DOHH2 (cell line): ENCODE results near the gene STK32C.
"Not testable (repeated sequence)": the region's sequence is repeated elsewhere in the genome, so short reads cannot be mapped to it uniquely, and the experiment has no call there.

Experiments used
- CTCF ChIP-seq: fragments of 200-600 bp; sonication (generic); IDR thresholded peaks from one replicate; pipeline ENCODE4 v1.5.1; 2014; ENCODE audit warnings: antibody characterized with exemption, mild to moderate bottlenecking, low read depth, low read length; ENCODE audit not compliant: poor library complexity, severe bottlenecking
- EZH2phosphoT487 ChIP-seq: fragments of 200-600 bp; sonication (generic); IDR thresholded peaks from 2 replicates; pipeline ENCODE4 v1.6.1; 2017; ENCODE audit warnings: borderline replicate concordance, mild to moderate bottlenecking, antibody characterized with exemption, low read length, moderate library complexity, mixed read lengths

- not testable (repeated sequence) for TF ChIP-seq CTCF, EZH2phosphoT487
Observed at GRCh38 chr10:132314881-132315280, 7.1 kb upstream of the STK32C start.
